Suppressor macrophage (primary cell): ENCODE data around the gene SLC6A5.

ENCODE experiments used
- DNase-seq, 4 experiments: peaks; one replicate each; pipeline ENCODE4 v3.0.0-alpha.2; 2020 to 2022

SLC6A5 gene

DNA sequence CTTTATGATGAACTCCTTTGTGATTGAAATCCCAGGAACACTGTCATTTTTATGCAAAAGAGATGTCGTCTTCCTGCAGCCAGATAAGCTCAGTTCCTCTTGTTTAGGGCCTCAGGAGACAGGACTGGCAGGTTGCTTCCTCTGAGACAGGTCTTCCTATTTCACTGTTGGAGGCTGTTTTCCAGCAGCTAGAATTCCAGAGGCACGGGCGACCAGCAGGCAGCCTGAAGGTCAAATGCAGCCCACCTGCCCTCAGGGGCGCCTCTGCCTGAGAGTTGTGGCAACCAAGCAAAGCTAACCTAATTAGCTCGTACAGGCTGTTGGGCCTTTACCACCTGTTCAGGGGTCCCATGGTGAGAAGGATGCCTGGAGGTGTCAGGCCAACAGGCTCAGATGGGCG is 22.3 kb downstream of the SLC6A5 start:
- DNase-seq = no peak

DNA sequence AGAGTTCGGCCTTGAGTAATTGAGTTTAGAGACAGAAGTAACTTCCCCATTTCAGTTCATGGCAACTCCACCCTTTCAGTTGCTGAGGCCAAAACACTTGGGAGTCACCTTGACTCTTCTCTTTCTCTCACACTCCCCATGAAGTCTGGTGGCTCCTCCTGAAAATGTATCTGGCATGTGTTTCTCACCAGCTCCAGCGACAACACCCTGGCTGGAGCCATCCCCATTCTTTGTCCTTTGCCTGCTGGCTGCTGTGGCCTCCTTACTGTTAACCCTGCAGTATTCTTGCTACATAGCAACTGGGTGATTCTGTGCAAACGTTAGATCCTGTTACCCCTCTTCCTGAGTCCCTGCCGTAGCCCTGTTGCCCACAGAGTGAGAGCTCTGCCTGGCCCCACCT is 23.8 kb downstream of the SLC6A5 start:
- DNase-seq = peak in 1 of 4 experiments; percentile 10

DNA sequence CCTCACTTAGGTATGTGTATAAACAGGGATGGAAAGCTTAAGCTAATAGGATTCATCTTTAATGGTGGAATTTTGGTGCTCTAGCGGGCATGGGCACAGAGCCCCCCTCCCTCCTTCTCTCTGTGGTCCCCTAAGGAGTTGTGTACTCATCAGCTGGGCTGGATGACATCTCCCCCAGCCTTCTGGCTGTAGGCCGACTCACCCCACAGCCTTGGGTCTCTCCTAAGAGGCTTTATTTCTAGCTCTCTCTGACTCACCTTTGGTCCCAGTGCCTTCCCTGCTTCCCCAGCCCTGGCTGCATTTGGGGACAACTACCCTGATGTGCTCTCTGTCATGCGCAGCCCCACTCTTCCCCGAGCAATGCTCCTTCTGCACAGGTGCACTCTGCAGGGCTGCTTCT is 26.9 kb downstream of the SLC6A5 start:
- no peak for DNase-seq

DNA sequence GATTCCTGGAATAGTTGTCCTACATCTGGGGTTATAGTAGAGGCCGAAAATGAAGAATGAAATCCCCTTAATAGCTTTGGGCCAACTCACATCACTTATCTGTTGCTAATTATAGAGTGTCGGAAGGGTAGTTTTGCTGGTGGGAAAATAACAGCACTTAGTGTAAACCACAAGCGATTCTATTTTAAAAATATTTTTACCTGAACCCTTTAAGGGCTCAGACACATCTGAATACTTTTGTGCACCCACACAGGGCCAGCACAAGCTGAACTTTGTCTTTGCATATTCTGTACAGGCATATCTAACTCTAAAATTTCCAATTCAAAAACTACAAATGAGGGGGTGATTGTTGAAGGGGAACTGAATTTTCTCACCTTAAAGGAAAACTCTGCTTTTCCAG is 27.6 kb downstream of the SLC6A5 start:
- DNase-seq = no peak

DNA sequence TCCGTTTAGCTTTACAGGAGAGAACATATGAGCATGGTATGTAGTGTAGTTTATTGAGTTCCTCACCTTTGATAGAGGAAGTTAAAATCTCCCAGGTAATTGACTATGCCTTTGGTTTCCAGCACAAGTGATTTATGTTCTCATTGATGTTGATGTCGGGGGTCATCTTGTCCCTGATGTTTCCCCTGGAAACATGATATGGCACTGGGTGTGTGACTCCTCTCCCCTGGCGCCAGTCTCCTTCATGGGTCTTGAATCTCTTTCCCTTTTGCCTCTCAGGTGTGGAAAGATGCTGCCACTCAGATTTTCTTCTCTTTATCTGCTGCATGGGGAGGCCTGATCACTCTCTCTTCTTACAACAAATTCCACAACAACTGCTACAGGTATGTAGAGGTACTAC is 28.3 kb downstream of the SLC6A5 start:
- no peak for DNase-seq

DNA sequence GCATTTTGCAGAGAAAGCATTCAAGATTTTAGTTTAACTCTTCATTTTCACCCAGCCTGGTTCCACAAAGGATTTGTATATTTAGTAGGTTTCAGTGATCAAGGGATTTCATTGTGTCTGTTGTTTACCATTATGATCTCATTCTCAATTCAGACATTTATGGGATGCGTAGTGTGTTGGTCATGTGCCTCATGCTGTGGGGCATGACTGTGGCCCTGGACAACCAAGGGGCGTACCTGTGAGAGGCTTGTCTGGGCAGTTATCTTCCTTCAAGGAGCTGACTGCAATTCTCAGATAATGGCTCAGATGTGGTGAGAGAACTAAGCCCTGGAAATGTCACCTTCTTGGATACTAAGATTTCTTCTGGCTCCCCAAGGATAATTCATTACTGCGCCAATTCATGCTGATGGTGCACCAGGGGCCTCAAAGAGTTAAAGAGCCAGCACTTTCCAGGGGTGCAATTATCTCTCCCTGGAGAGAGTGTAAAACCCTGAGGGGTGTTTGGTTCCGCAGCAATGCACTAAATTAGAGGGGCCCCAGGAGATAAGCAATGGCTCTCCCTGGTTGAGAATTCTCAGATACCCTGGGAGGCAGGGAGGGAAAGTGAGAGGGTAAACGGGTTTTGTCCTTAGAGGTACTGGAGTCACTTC is 32.2 kb downstream of the SLC6A5 start:
- no peak for DNase-seq

DNA sequence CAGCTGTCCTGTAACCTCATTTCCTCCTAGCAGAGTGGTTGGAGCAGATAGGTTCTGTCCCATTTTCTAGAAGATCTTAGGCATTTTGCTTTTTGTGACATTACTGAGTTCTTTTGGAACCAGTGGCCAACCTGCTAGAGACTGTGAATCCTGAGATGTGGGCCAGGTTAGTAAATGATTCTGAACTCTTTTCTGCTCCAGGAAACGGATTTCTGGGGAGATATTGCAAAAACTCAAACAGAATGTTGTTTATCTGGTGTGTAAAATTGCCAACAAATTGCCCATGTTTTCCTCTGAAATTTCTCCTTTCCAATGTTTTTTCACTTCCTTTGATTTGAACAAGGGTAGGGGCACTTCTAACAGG is 32.7 kb downstream of the SLC6A5 start:
- no peak for DNase-seq

DNA sequence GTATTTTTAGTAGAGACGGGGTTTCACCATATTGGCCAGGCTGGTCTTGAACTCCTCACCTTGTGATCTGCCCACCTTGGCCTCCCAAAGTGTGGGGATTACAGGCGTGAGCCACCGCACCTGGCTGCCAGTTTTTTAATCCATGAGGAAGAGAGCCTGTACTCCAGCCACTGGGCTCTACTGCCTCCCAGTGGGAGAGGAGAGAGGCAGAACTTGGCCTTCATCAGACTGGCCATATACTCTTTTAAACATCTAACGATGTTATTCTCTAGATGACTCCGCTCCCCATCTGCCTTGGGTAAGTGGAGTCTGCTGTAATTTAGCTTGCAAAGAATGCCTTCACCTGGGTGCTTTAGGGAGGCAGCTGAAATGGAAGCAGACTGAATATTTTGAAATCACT is 34.6 kb downstream of the SLC6A5 start:
- no peak for DNase-seq

DNA sequence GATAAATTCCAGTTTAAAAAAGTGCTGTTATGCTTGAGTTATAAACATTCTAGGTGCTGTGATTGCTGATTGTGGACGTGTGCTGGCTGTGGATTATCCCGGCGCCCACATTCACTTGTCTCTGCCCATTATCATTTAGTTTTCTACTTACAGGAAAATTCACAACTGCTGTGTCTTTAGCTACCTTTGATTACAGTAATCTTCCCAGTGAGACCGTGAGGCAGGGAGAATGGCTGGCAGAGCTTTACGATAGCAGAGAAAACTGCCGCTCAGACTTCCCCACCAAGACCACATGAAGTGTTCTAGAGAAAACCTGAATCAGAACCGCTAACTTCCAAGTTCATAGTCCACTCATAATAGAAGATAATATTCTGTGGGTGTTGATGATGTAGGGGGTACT is 35.4 kb downstream of the SLC6A5 start:
- no peak for DNase-seq

DNA sequence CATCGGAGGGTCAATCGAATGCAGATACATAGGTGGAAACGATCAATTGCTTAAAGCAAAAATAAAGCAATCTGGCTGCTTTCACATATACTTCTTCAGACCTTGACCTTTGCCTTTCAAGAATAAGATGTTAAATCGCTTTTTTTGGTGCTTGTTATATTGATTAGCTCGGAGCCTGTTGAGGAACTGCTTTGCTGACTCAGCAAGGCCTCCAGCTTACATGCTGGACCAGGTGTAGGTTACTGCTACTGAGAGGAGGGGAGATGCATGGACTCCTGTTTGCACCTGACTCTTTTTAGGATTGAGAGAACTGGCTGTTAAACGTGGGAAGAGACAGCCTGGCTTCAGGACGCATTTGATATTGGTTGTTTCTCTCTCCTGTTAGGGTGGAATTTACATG is 38.7 kb downstream of the SLC6A5 start:
- DNase-seq = no peak

DNA sequence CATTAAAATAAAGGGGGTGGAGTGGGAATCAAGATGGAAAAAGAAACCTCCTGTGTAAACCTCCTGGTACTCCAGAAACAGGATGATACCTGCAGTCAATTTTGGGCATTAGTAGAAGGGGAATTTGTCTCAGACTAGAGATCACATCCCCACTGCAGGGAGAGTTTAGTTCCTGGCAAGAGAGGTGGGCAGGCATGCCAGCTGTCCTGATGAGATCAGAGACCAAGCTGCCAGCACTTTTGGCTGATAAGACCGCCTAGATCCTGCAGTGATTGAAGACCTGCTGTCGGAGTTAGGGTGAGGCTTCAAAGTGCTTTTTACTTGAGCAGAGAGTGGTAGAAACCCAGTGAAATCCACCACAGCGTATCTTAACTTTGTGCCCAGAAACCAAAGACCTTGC is 40.3 kb downstream of the SLC6A5 start:
- no peak for DNase-seq

DNA sequence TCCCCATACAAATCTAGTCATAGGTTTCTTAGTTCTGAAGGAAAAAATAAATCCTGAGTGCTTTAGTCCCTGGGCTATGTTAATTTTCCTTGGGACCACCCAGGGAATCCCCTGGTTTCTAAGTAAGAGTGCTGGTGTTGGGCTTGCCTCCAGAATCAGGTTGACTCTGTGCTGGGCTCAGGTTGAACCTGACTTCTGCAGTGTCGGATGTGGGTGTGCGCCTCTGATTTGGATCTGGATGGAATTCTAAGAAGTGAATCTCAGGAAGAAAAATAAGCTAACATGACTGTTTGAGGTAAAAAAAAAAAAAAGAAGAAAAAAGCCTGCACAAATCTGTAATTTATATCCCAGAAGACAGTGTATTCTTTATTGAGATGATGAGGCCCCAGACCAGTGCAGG is 41.0 kb downstream of the SLC6A5 start:
- DNase-seq = no peak

DNA sequence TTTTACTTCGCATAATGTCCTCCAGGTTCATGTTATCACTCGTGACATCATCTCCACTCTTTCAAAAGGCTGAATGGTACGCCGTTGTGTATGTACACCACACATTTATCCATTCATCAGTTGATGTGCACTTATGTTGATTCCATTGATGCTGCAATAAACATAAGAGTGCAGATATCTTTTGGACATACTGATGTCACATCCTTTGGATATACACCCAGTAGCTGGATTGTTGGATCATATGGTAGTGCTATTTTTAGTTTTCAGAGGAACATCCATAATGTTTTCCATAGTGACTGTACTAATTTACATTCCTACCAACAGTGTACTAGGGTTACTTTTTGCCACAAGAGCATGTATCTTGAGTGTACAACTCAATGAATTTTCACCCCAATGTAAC is 45.0 kb downstream of the SLC6A5 start:
- DNase-seq = no peak

DNA sequence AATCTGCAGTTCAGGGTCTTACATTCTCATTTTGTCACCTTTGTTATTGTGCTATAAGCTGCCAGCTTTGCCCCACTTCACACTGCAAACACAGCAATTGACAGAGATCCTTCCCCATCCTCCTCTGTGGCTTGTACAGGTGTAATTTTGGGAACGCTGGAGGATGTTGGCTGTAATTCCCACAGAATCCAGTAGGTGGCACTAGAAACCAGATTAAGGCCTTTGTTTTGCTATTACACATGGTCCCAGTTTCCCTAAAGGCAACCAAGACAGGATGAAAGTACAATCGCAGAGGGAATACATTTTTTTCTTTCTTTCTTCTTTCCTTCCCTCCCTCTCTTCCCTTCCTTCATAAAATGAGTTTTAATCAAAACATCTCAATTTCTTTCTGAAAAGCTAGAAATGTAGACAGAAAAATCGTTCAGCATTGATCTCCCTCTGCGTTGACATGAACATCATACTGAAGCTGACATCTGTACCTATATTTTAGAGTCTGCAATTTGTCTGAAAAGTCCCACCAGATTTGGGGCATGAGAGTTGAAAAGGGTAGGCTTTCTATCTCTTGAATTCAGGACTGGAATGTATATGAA is 48.7 kb downstream of the SLC6A5 start:
- peak; percentile 51 to 77 (median 56) for DNase-seq

DNA sequence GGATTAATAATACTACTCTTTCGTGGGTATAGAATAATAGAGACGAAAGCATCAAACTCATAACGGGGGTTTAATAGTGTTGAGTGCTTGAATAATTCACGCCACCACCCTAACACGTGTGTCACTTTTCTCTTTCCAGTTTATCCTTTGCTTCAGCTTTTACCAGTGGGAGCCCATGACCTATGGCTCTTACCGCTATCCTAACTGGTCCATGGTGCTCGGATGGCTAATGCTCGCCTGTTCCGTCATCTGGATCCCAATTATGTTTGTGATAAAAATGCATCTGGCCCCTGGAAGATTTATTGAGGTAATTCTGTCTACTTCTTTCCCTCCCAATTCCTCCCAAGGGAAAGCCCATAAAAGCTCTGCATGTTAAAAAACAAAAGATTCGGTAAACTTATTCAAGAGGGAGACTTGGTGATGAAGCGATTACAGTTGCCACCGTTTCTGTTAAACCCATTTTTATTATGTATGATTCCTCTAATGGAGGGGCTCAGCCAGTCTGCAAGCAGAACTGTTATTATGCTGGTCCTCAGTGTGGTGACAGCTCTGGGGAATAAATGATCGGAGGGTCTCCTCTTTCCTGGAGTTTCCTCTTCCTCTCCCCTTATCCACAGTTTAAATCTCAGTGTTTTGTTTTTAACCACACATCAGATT is 52.9 kb downstream of the SLC6A5 start:
- DNase-seq = no peak

DNA sequence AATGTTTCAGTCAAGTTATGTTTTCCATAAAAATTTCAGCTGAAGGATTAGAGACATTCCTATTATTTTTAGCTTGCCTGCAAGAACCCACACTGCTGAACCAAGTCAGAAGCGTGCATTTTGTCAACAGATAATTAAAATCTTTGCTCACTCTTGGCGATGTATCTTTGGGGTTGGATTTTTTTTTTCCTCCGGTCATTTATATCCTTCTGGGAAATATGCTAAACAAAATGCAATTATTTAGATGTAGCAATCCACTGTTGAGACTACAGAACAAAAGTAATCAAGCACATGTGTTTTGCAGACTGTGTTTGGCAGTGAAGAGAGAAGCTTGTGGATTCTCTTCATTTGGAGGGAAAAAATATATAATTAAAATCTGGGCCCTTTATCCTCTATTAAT is 54.6 kb downstream of the SLC6A5 start:
- DNase-seq = no peak

DNA sequence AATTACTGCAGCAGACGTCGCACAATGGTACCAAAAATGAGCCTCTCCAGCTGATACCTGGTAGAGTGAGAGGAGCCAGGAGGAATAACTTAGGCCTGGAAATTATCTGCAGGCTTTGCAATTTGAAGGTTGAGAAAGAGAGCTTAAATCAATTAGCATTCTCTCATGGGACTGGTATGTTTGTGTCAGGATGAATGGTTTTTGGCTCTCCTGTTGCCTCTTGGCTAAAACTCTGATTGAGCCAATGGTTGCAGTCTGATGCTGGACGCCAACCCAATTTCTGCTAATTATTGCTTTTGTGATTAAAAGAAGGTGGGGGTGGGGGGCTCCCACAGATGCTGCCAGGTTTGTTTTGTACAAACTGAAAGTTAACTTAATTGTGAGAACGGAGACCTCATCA is 57.5 kb downstream of the SLC6A5 start:
- no peak for DNase-seq

DNA sequence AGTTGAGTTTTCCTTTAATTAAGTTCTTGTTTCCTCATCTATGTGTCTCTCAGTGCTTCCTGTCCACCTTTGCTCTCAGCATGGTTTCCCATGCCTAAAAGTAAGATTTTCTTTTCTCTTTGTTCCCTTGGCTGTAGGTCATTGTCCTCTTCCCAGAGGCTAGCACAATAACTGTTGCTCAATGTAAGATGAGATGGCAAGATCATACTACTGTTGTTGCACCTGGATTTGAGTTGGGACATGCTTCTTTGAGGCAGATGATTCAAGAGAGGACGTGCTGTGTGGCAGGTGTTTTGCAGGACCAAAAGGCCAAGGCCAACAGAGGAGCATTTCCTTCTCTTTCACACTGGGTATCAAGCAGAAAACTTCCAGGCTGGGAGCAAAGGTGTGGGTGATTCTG is 58.7 kb downstream of the SLC6A5 start:
- no peak for DNase-seq

DNA sequence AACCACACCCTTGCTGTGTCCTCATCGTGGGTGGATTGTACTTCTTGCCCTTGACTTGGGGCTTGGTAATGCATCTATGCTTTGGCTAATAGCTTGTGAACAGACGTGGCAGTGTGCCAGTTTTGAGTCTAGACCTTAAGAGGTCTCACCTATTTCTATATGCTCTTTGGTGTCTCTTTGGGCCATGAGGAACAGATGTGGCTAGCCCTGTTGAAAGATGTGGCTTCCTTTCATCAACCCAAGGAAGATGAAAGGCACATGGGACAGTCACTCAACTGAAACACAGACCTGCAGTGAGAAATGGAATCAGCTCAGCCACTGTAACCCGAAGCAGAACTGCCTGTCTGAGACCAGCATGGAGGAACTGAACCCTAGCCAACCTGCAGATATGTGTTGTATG is 62.0 kb downstream of the SLC6A5 start:
- no peak for DNase-seq

DNA sequence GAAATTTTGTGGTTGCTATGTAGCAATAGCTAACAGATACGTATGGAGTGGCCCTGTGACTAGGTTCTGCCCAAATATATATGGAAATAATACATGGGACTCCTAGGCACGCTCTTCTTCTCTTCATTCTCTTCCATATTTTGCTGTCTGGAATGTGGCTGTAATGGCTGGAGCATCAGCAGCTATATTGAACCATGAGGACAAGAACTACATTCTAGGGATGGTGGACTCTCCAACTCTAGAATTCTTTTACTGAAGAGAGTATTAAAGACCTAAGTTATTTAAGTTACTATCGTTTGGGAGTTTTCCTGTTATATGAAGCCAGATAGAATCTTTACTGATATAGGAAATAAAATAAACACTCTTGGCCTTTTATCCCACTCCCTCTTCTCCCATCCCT is 62.4 kb downstream of the SLC6A5 start:
- DNase-seq = no peak

DNA sequence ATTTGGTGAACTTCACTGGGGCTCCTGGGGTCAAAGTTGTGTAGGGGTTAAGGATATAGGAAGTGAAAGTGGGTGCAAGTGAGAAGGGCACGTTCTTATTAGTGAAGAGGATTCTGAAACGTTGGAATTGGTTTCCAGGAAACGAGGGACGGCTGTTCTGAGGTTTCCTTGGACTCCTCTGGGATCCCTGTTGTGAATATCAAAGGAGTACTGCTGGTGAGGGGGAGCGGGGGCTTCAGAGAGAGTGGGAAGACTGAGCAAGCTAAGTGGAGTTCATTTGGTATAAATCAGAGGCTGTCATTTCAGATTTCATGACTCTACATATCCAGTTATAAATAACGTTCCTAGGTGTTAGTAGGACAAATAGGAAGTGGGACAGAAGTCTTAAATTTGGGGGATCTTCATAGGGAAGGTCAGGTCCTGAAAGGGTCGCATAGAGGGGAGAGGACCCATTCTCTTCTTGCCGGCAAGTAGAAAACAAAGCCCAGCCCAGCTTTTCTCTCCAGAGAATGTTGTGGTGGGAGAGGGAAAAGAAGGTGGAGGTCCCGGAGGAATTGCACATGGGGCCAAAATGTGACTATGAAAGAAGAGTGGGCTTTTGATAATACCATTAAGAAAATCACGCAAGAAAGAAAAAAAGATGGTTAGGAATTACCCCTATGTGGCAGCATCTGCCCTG is 68.9 kb downstream of the SLC6A5 start:
- DNase-seq = no peak

DNA sequence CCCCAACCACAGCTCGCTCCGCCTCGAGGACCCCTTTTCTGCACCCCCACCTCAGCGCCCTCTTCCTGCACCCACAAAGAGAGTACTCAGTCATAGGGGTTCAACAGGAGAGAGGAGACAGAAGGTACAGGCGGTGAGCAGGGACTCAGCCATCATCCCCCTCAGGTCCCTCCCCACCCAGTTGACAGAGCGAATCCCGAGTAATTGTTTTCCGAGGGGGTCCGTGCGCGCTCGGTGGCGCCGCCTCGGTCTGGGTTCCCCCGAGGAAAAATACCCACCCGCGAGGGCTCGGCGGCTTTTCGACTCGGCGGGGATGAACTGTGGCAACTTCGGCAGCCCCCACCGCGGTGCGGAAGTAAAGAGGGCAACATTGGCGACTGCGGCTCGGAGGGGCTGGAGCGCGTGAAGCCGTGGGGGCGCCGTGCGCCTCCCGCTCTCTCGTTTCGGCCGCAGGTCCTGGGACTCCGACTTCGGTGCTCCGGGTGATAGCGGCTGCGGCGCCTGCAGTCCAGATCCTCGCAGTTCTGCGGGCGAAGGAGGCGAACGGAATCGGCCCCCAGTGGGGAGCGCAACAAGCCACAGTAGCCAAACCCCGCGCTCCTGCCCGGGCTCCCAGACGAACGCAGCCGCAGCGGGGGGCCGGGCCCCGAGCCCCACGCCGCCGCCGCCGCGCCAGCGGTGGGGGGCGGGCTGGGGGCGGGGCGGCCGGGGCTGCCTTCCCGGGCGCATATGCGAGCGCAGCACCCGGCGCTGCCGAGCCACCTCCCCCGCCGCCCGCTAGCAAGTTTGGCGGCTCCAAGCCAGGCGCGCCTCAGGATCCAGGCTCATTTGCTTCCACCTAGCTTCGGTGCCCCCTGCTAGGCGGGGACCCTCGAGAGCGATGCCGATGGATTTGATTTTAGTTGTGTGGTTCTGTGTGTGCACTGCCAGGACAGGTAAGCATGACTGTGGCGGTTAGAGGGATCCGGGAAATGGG is 69.7 kb downstream of the SLC6A5 start, which contains the start of gene NELL1:
Gene NELL1, plus strand, starts transcription at position 743 of the 976 bp plus-strand sequence.
- no peak for DNase-seq
